T-helper 2 cell treated with Interferon-gamma antibody and Interleukin-4, amounts not matched to agents 5 μg/mL and 100 μg/mL, for 36 hours (primary cell): ENCODE measurements around the gene YBX1.
"Not testable (repeated sequence)": the region's sequence is repeated elsewhere in the genome, so short reads cannot be mapped to it uniquely, and the experiment has no call there.

Experiments
- DNase-seq: peaks from one replicate; pipeline ENCODE4 v3.0.0; 2021; ENCODE audit warnings: low spot score
- H3K27ac Mint-ChIP-seq: one replicate; pipeline ENCODE4 v1.8.0; 2021; ENCODE audit warnings: mild to moderate bottlenecking, mixed read lengths
- H3K27me3 Mint-ChIP-seq: one replicate; pipeline ENCODE4 v1.8.0; 2021; ENCODE audit warnings: low read depth, mixed read lengths
- H3K36me3 Mint-ChIP-seq: one replicate; pipeline ENCODE4 v1.8.0; 2021; ENCODE audit warnings: low read depth, mixed read lengths
- H3K4me1 Mint-ChIP-seq: one replicate; pipeline ENCODE4 v1.8.0; 2021; ENCODE audit warnings: low read depth, mixed read lengths
- H3K4me3 Mint-ChIP-seq: one replicate; pipeline ENCODE4 v1.8.0; 2022; ENCODE audit warnings: mild to moderate bottlenecking, moderate library complexity, mixed read lengths
- H3K9me3 Mint-ChIP-seq: one replicate; pipeline ENCODE4 v1.8.0; 2021; ENCODE audit warnings: mixed read lengths

The YBX1 gene

GRCh38 chr1:42700006-42700405 lies 17.8 kb downstream of the YBX1 start:
- peaks cover 3% of the 10 kb centered on the region for H3K4me1 Mint-ChIP-seq
- no peak for DNase-seq
- no peaks in the 10 kb centered on the region for H3K27me3 Mint-ChIP-seq
- H3K9me3 Mint-ChIP-seq = no peaks in the 10 kb centered on the region
- no peak overlapping the region for H3K27ac Mint-ChIP-seq
- H3K36me3 Mint-ChIP-seq = peaks cover 91% of the 10 kb centered on the region
- no peak overlapping the region for H3K4me3 Mint-ChIP-seq

- no peak for DNase-seq
- no peak overlapping the region for H3K4me3 Mint-ChIP-seq
- peaks cover 83% of the 10 kb centered on the region for H3K36me3 Mint-ChIP-seq
- no peaks in the 10 kb centered on the region for H3K27me3 Mint-ChIP-seq
- H3K9me3 Mint-ChIP-seq = no peaks in the 10 kb centered on the region
- no peak overlapping the region for H3K27ac Mint-ChIP-seq
- no peaks in the 10 kb centered on the region for H3K4me1 Mint-ChIP-seq
Observed at GRCh38 chr1:42703888-42704464, 21.8 kb downstream of the YBX1 start.

GRCh38 chr1:42712808-42713207 lies 30.6 kb downstream of the YBX1 start:
- H3K36me3 Mint-ChIP-seq = peaks cover 73% of the 10 kb centered on the region
- H3K9me3 Mint-ChIP-seq = peaks cover 31% of the 10 kb centered on the region
- H3K4me3 Mint-ChIP-seq, H3K4me1 Mint-ChIP-seq, H3K27ac Mint-ChIP-seq, DNase-seq, H3K27me3 Mint-ChIP-seq: not testable (repeated sequence)

GRCh38 chr1:42713293-42713692 lies 31.1 kb downstream of the YBX1 start:
- Mint-ChIP-seq H3K9me3 (peaks cover 31% of the 10 kb centered on the region), H3K4me1 (peaks cover 3% of the 10 kb centered on the region), H3K4me3 (no peak overlapping the region), H3K36me3 (peaks cover 70% of the 10 kb centered on the region), H3K27ac (no peak overlapping the region), H3K27me3 (no peaks in the 10 kb centered on the region)
- no peak for DNase-seq

GRCh38 chr1:42714441-42714840 lies 32.2 kb downstream of the YBX1 start:
- DNase-seq, H3K4me3 Mint-ChIP-seq, H3K27ac Mint-ChIP-seq, H3K4me1 Mint-ChIP-seq, H3K27me3 Mint-ChIP-seq: not testable (repeated sequence)
- peaks cover 31% of the 10 kb centered on the region for H3K9me3 Mint-ChIP-seq
- H3K36me3 Mint-ChIP-seq = peaks cover 70% of the 10 kb centered on the region

GRCh38 chr1:42720868-42721267 lies 38.6 kb downstream of the YBX1 start:
- Mint-ChIP-seq H3K4me3 (no peak overlapping the region), H3K27me3 (peaks cover 4% of the 10 kb centered on the region), H3K27ac (no peak overlapping the region), H3K9me3 (no peaks in the 10 kb centered on the region), H3K36me3 (peaks cover 24% of the 10 kb centered on the region), H3K4me1 (no peaks in the 10 kb centered on the region)
- DNase-seq = no peak

GRCh38 chr1:42721926-42722325 lies 39.7 kb downstream of the YBX1 start:
- H3K27ac Mint-ChIP-seq = no peak overlapping the region
- H3K4me1 Mint-ChIP-seq = no peaks in the 10 kb centered on the region
- peaks cover 17% of the 10 kb centered on the region for H3K36me3 Mint-ChIP-seq
- H3K27me3 Mint-ChIP-seq = peaks cover 4% of the 10 kb centered on the region
- H3K9me3 Mint-ChIP-seq = no peaks in the 10 kb centered on the region
- DNase-seq = no peak
- no peak overlapping the region for H3K4me3 Mint-ChIP-seq

- not testable (repeated sequence) for H3K27ac Mint-ChIP-seq, DNase-seq, H3K27me3 Mint-ChIP-seq, H3K9me3 Mint-ChIP-seq, H3K4me3 Mint-ChIP-seq, H3K4me1 Mint-ChIP-seq
- H3K36me3 Mint-ChIP-seq = peaks cover 12% of the 10 kb centered on the region
Observed at GRCh38 chr1:42722403-42722802, 40.2 kb downstream of the YBX1 start.

GRCh38 chr1:42723511-42723910 lies 41.3 kb downstream of the YBX1 start:
- Mint-ChIP-seq H3K36me3 (peaks cover 6% of the 10 kb centered on the region), H3K27ac (no peak overlapping the region), H3K9me3 (no peaks in the 10 kb centered on the region), H3K27me3 (peaks cover 4% of the 10 kb centered on the region), H3K4me1 (no peaks in the 10 kb centered on the region), H3K4me3 (no peak overlapping the region)
- no peak for DNase-seq

- not testable (repeated sequence) for H3K4me3 Mint-ChIP-seq, DNase-seq, H3K27ac Mint-ChIP-seq, H3K27me3 Mint-ChIP-seq, H3K9me3 Mint-ChIP-seq, H3K36me3 Mint-ChIP-seq, H3K4me1 Mint-ChIP-seq
Observed at GRCh38 chr1:42725820-42726219, 43.6 kb downstream of the YBX1 start.

- DNase-seq = no peak
- no peaks in the 10 kb centered on the region for H3K9me3 Mint-ChIP-seq
- peaks cover 2% of the 10 kb centered on the region for H3K27me3 Mint-ChIP-seq
- H3K4me1 Mint-ChIP-seq = no peaks in the 10 kb centered on the region
- no peak overlapping the region for H3K4me3 Mint-ChIP-seq
- no peak overlapping the region for H3K27ac Mint-ChIP-seq
- H3K36me3 Mint-ChIP-seq = no peaks in the 10 kb centered on the region
Observed at GRCh38 chr1:42730002-42730401, 47.8 kb downstream of the YBX1 start.

GRCh38 chr1:42730988-42731387 lies 48.8 kb downstream of the YBX1 start:
- no peak overlapping the region for H3K4me3 Mint-ChIP-seq
- DNase-seq = peak; percentile 35
- no peak overlapping the region for H3K27ac Mint-ChIP-seq

GRCh38 chr1:42731585-42731984 lies 49.4 kb downstream of the YBX1 start:
- H3K27ac Mint-ChIP-seq = no peak overlapping the region

More at GRCh38 chr1:42730988-42731387, 48.8 kb downstream of the YBX1 start:
- Mint-ChIP-seq H3K27me3 (peaks cover 2% of the 10 kb centered on the region), H3K4me1 (no peaks in the 10 kb centered on the region), H3K9me3 (no peaks in the 10 kb centered on the region), H3K36me3 (no peaks in the 10 kb centered on the region)

GRCh38 chr1:42732126-42732680 lies 50.0 kb downstream of the YBX1 start:
- peaks cover 2% of the 10 kb centered on the region for H3K27me3 Mint-ChIP-seq
- no peak overlapping the region for H3K4me3 Mint-ChIP-seq
- H3K9me3 Mint-ChIP-seq = no peaks in the 10 kb centered on the region
- no peak for DNase-seq
- H3K36me3 Mint-ChIP-seq = no peaks in the 10 kb centered on the region
- peaks cover 2% of the 10 kb centered on the region for H3K4me1 Mint-ChIP-seq
- no peak overlapping the region for H3K27ac Mint-ChIP-seq

More at GRCh38 chr1:42731585-42731984, 49.4 kb downstream of the YBX1 start:
- Mint-ChIP-seq H3K27me3 (peaks cover 2% of the 10 kb centered on the region), H3K36me3 (no peaks in the 10 kb centered on the region), H3K4me1 (no peaks in the 10 kb centered on the region), H3K4me3 (no peak overlapping the region), H3K9me3 (no peaks in the 10 kb centered on the region)
- no peak for DNase-seq
